ENCODE results near the gene TSPAN7.

The TSPAN7 gene

DNA sequence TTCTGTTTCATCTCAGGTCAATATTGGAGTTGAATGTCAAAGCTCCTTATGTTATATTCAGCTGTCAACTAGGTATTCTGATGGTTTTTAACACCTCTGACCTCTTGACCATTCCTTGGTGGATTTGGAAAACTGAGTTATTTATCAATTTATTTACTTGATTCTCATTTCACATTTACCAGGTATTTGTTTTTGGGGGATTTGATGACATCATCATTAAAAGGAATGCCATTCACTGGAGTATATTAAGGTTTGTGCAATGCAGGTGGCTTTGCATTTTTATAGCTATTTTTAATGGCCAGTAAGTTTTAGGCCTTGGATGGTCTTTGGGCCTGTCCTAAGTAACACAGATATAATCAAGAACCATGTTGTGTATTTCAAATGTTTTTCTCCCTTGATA is 67.2 kb downstream of the TSPAN7 start:
- H3K4me3 ChIP-seq (replicated peaks; ENCODE audit: insufficient read depth, low read length) = no peak overlapping the region
- H3K27ac ChIP-seq (replicated peaks) = no peak overlapping the region
- H3K27me3 ChIP-seq (ENCODE audit: insufficient read depth, poor library complexity, severe bottlenecking) = no peaks in the 10 kb centered on the region
- TF ChIP-seq GABPA (IDR thresholded peaks at IDR 0.05; ENCODE audit: low read depth) (no peak), POLR2AphosphoS5 (IDR thresholded peaks at IDR 0.05; ENCODE audit: low read depth) (no peak), SPI1 (IDR thresholded peaks at IDR 0.05; ENCODE audit: borderline replicate concordance, low read depth) (no peak)
- TF ChIP-seq, protein P1, sequence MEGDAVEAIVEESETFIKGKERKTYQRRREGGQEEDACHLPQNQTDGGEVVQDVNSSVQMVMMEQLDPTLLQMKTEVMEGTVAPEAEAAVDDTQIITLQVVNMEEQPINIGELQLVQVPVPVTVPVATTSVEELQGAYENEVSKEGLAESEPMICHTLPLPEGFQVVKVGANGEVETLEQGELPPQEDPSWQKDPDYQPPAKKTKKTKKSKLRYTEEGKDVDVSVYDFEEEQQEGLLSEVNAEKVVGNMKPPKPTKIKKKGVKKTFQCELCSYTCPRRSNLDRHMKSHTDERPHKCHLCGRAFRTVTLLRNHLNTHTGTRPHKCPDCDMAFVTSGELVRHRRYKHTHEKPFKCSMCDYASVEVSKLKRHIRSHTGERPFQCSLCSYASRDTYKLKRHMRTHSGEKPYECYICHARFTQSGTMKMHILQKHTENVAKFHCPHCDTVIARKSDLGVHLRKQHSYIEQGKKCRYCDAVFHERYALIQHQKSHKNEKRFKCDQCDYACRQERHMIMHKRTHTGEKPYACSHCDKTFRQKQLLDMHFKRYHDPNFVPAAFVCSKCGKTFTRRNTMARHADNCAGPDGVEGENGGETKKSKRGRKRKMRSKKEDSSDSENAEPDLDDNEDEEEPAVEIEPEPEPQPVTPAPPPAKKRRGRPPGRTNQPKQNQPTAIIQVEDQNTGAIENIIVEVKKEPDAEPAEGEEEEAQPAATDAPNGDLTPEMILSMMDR (IDR thresholded peaks at IDR 0.05; ENCODE audit: insufficient read depth, low read length) = no peak
- TF ChIP-seq, protein P2, sequence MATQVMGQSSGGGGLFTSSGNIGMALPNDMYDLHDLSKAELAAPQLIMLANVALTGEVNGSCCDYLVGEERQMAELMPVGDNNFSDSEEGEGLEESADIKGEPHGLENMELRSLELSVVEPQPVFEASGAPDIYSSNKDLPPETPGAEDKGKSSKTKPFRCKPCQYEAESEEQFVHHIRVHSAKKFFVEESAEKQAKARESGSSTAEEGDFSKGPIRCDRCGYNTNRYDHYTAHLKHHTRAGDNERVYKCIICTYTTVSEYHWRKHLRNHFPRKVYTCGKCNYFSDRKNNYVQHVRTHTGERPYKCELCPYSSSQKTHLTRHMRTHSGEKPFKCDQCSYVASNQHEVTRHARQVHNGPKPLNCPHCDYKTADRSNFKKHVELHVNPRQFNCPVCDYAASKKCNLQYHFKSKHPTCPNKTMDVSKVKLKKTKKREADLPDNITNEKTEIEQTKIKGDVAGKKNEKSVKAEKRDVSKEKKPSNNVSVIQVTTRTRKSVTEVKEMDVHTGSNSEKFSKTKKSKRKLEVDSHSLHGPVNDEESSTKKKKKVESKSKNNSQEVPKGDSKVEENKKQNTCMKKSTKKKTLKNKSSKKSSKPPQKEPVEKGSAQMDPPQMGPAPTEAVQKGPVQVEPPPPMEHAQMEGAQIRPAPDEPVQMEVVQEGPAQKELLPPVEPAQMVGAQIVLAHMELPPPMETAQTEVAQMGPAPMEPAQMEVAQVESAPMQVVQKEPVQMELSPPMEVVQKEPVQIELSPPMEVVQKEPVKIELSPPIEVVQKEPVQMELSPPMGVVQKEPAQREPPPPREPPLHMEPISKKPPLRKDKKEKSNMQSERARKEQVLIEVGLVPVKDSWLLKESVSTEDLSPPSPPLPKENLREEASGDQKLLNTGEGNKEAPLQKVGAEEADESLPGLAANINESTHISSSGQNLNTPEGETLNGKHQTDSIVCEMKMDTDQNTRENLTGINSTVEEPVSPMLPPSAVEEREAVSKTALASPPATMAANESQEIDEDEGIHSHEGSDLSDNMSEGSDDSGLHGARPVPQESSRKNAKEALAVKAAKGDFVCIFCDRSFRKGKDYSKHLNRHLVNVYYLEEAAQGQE (IDR thresholded peaks at IDR 0.05; ENCODE audit: insufficient replicate concordance, low read depth) = no peak
- no peak for DNase-seq (ENCODE audit: low read depth in 1 of 2, low spot score in 1 of 2)

DNA sequence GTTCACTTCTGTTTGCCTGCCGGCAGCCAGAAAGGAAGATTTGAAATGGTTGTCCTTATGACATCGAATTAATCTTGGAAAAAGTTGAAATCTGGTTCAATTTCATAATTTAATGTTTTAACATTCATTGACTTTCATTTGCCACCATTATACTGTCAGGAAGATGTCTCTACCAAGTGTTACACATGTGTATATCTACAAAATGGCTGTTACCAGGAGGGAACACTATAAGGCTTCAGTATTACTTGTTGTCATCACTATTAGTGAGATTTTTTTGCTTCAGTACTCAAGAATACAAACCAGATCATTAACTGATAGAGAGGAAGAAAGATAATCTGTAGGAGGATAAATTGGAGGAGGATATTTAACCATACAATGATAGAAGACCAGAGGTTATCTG is 71.2 kb downstream of the TSPAN7 start:
- TF ChIP-seq, protein P2 (IDR thresholded peaks at IDR 0.05; ENCODE audit: insufficient replicate concordance, low read depth) = no peak
- no peak for TF ChIP-seq GABPA (IDR thresholded peaks at IDR 0.05; ENCODE audit: low read depth)
- TF ChIP-seq, protein P1 (IDR thresholded peaks at IDR 0.05; ENCODE audit: insufficient read depth, low read length) = no peak
- no peak overlapping the region for H3K27ac ChIP-seq (replicated peaks)
- DNase-seq (ENCODE audit: low read depth in 1 of 2, low spot score in 1 of 2) = no peak

DNA sequence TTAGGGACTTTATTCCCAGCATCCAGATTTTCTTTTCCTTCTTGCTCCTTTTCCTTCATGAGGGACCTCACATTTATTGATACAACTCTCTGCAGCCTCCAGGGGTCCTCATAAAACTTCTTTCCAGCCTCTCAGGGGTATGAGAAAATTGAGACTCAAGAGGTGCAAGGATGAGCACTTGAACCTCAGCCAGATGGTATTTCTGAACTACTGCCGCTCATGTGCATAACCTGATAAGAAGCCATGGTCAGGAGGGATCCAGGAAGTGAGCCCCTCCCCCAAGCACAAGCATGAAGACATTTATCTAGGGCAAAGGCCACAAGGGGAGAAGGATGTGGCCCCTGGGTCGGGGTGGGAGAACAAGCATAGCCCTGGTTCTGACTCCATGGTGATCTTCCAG is 73.3 kb downstream of the TSPAN7 start:
- Histone ChIP-seq H3K4me3 (replicated peaks; ENCODE audit: insufficient read depth, low read length) (no peak overlapping the region), H3K27ac (replicated peaks) (no peak overlapping the region), H3K27me3 (ENCODE audit: insufficient read depth, poor library complexity, severe bottlenecking) (no peaks in the 10 kb centered on the region)
- TF ChIP-seq GABPA (IDR thresholded peaks at IDR 0.05; ENCODE audit: low read depth) (no peak), POLR2AphosphoS5 (IDR thresholded peaks at IDR 0.05; ENCODE audit: low read depth) (no peak), SPI1 (IDR thresholded peaks at IDR 0.05; ENCODE audit: borderline replicate concordance, low read depth) (no peak)
- TF ChIP-seq, protein P2 (IDR thresholded peaks at IDR 0.05; ENCODE audit: insufficient replicate concordance, low read depth) = no peak
- TF ChIP-seq, protein P1 (IDR thresholded peaks at IDR 0.05; ENCODE audit: insufficient read depth, low read length) = no peak
- DNase-seq (ENCODE audit: low read depth in 1 of 2, low spot score in 1 of 2) = no peak

More for the DNA sequence above, 71.2 kb downstream of the TSPAN7 start:
- Histone ChIP-seq H3K27me3 (ENCODE audit: insufficient read depth, poor library complexity, severe bottlenecking) (no peaks in the 10 kb centered on the region), H3K4me3 (replicated peaks; ENCODE audit: insufficient read depth, low read length) (no peak overlapping the region)
